Mesothelial cell of epicardium (in vitro differentiated cells): Measurements from ENCODE around the gene CLEC16A. TPM values are rescaled to one million over a fixed set of nuclear protein-coding genes. Genes with fewer than 3 reads are reported as not detected.

Source experiments
- DNase-seq, 2 experiments: peaks; one replicate each; pipeline ENCODE4 v3.0.0; 2021; ENCODE audit warnings: low spot score in 2 of 2; ENCODE audit not compliant: unreplicated experiment in 2 of 2
- H3K27ac Mint-ChIP-seq: 2 replicates; pipeline ENCODE4 v1.8.0; 2021; ENCODE audit warnings: mixed read lengths
- H3K27me3 Mint-ChIP-seq: 2 replicates; pipeline ENCODE4 v1.8.0; 2021; ENCODE audit warnings: low read depth, mixed read lengths
- H3K36me3 Mint-ChIP-seq: 2 replicates; pipeline ENCODE4 v1.8.0; 2021; ENCODE audit warnings: mixed read lengths
- H3K4me1 Mint-ChIP-seq: 2 replicates; pipeline ENCODE4 v1.8.0; 2021; ENCODE audit warnings: mixed read lengths
- H3K4me3 Mint-ChIP-seq: 2 replicates; pipeline ENCODE4 v1.8.0; 2021; ENCODE audit warnings: mild to moderate bottlenecking, moderate library complexity, mixed read lengths
- H3K9me3 Mint-ChIP-seq: 2 replicates; pipeline ENCODE4 v1.8.0; 2021; ENCODE audit warnings: mixed read lengths
- CTCF ChIP-seq: fragments of 200-600 bp; sonication (generic); IDR thresholded peaks from one replicate; pipeline ENCODE4 v1.5.0; 2021; ENCODE audit warnings: antibody characterized with exemption; ENCODE audit not compliant: unreplicated experiment
- total RNA-seq: library from RNA; stranded (reverse); gene quantifications from 3 replicates; pipeline ENCODE4 v1.2.1, GENCODE V29; 2021

The CLEC16A gene
- total RNA-seq, 1 donor from 2014 or later: 43.3 TPM

- no peaks in the 10 kb centered on the region for H3K27me3 Mint-ChIP-seq
- peaks cover 61% of the 10 kb centered on the region for H3K36me3 Mint-ChIP-seq
- TF ChIP-seq CTCF: no peak
- no peak overlapping the region for H3K4me3 Mint-ChIP-seq
- H3K4me1 Mint-ChIP-seq: peaks cover 32% of the 10 kb centered on the region
- H3K27ac Mint-ChIP-seq: peak overlapping the region; percentile 45
- peaks cover 15% of the 10 kb centered on the region for H3K9me3 Mint-ChIP-seq
- DNase-seq: no peak
These were observed 88.5 kb downstream of the CLEC16A start for GRCh38 chr16:11032922-11033291.

GRCh38 chr16:11033629-11034420, 89.5 kb downstream of the CLEC16A start:
- DNase-seq: no peak
- H3K9me3 Mint-ChIP-seq: peaks cover 12% of the 10 kb centered on the region
- H3K4me3 Mint-ChIP-seq: no peak overlapping the region
- H3K4me1 Mint-ChIP-seq: peaks cover 38% of the 10 kb centered on the region
- TF ChIP-seq CTCF: no peak
- H3K36me3 Mint-ChIP-seq: peaks cover 60% of the 10 kb centered on the region
- no peaks in the 10 kb centered on the region for H3K27me3 Mint-ChIP-seq
- no peak overlapping the region for H3K27ac Mint-ChIP-seq

- Mint-ChIP-seq H3K36me3 (peaks cover 56% of the 10 kb centered on the region), H3K9me3 (peaks cover 5% of the 10 kb centered on the region), H3K4me1 (peaks cover 38% of the 10 kb centered on the region), H3K27me3 (no peaks in the 10 kb centered on the region), H3K27ac (peak overlapping the region; percentile 4), H3K4me3 (no peak overlapping the region)
- no peak for TF ChIP-seq CTCF
- no peak for DNase-seq
These were observed 90.1 kb downstream of the CLEC16A start for GRCh38 chr16:11034481-11034931.

GRCh38 chr16:11035096-11035495, 90.7 kb downstream of the CLEC16A start:
- Mint-ChIP-seq H3K36me3 (peaks cover 56% of the 10 kb centered on the region), H3K4me1 (peaks cover 38% of the 10 kb centered on the region), H3K4me3 (no peak overlapping the region), H3K9me3 (no peaks in the 10 kb centered on the region), H3K27me3 (no peaks in the 10 kb centered on the region), H3K27ac (no peak overlapping the region)
- no peak for TF ChIP-seq CTCF
- DNase-seq: no peak

- H3K27ac Mint-ChIP-seq: no peak overlapping the region
- no peak for TF ChIP-seq CTCF
- DNase-seq: no peak
- H3K9me3 Mint-ChIP-seq: no peaks in the 10 kb centered on the region
- H3K27me3 Mint-ChIP-seq: no peaks in the 10 kb centered on the region
- H3K4me1 Mint-ChIP-seq: peaks cover 38% of the 10 kb centered on the region
- no peak overlapping the region for H3K4me3 Mint-ChIP-seq
- peaks cover 48% of the 10 kb centered on the region for H3K36me3 Mint-ChIP-seq
These were observed 91.7 kb downstream of the CLEC16A start for GRCh38 chr16:11036040-11036439.
